Stimulated activated CD8-positive, alpha-beta memory T cell treated with anti-CD3 and anti-CD28 coated beads, Interleukin-7, amount 100 ng/mL, for 1 hour (primary cell): ENCODE data around the gene DHRS1.
A peak's percentile ranks its signal among the peaks of the same experiment; 100 is the strongest.

ENCODE experiments used
- DNase-seq, 2 donors: peaks; one replicate each; pipeline ENCODE4 v3.0.0-alpha.2; 2020; ENCODE audit warnings: low read depth in 2 of 2

Gene DHRS1

GRCh38 chr14:24299255-24300191 is at the start of gene DHRS1, which contains the start of gene NOP9:
TSS of gene DHRS1 (minus strand) at chr14:24299780. CDS start at chr14:24299106, 674 bp downstream.
TSS of gene NOP9 (plus strand) at chr14:24299850. CDS start at chr14:24299955, 105 bp downstream.
- DNase-seq, result peak; percentile 90 to 91

DNA sequence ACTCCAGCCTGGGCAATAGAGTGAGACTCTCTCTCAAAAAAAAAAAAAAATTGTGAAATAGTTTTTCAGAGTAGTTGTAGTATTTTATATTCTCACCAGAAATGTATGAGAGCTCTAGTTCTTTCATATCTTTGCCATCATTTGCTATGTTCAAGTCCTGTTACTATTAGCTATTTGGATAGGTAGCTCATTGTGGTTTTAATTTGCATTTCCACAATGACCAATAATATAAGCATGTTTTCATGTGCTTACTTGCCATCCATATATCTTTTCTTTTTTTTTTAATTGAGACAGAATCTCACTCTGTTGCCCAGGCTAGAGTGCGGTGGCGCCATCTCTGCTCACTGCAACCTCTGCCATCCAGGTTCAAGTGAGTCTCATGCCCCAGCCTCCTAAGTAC is 48.6 kb upstream of the DHRS1 start:
- DNase-seq, result no peak

DNA sequence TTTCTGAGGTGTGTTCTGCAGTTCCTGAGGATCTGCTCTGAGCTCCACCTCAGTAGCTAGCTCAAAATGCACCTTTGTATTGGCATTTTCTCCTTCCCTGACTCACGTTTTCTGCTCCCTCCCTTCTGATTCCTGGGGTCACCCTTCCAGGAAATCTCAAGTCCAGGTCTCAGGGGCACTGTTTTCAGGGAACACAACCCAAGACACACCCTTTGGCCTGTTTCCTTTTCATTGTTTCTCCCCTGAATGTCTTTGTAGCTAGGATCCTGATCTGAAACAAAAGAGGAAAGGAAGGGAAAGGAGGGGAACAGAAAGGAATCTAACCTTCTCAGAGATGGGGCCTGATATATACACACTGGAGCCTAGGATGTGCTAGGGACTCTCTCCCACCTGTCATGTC is 47.6 kb upstream of the DHRS1 start:
- DNase-seq, result no peak

GRCh38 chr14:24343795-24344660 is 44.4 kb upstream of the DHRS1 start:
- no peak for DNase-seq

DNA sequence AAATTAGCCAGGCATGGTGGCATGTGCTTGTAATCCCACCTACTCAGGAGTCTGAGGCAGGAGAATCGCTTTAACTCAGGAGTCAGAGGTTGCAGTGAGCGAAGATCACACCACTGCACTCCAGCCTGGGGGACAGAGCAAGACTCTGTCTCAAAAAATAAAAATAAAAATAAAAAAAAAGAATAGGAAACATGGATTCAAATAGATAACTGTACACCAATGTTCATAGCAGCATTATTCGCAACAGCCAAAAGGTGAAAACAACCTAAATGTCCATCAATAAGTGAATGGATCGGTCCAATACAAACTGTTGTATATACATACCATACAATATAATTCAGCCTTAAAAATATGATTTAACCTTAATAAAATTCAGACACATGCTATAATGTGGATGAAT is 43.3 kb upstream of the DHRS1 start:
- no peak for DNase-seq

GRCh38 chr14:24340606-24341005 is 41.0 kb upstream of the DHRS1 start:
- no peak for DNase-seq

DNA sequence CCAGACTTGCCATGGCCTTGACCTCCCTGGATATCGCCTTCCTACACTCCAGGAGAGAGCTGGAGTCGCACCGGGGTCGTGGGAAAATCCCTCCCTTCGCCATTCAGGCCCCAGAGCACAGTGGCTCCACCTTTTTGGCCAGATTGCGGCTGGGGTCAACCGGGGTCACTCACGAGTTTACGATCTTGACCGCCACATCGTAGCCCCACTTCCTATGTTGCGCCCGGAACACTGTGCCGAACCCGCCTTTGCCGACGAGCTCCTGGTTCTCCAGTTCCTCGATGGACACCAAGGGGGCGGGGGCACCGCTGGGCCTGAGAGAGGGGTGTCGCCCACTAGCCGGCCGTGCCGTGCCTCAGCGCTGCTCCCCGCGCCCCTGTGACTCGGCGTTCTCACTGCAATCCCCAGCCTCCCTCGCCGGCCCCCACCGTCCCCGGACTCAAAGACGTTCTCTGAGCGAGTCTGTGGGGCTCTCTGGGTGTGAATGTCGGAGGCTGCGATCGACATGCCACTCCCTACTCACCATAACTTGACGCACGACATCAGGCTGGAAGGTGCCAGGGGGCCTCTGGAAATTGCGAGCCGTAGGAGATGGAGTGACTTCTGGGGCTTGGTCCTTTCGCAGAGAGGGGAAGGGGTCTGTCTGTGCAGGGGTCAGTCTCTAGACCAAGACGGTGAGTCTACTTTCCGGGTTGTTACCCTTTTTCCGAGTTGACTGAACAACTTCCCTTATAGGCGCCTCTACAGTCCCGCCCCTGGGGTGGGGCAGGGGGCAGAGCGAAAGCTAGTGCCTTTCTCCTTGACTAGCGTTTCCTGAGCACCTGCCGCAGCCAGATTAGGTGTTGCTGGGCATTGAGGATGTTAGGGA is 39.9 kb upstream of the DHRS1 start, which contains the start of gene RIPK3:
TSS of gene RIPK3 (minus strand) at position 708 of the 868 bp plus-strand sequence. CDS start at position 543, 165 bp downstream.
- DNase-seq, result peak in 1 of 2 donors; percentile 51

DNA sequence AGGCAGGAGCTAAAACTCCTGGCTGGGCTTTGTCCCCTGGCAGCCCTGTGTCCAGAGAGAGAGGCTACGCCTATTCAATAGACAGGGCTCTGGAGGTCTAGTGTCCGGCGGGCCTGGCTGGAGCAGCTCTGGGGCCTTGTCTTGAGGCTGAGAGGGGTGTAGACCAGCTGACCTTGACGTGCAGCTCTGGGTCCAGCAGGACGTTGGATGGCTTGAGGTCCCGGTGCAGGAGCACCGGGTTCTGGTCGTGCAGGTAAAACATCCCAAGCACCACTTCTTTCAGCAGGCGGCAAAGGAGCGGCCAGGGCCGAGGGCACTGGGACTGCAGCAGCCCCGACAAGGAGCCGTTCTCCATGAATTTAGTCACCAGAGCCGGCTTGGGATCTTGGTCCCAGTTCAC is 39.3 kb upstream of the DHRS1 start:
- DNase-seq, result no peak

DNA sequence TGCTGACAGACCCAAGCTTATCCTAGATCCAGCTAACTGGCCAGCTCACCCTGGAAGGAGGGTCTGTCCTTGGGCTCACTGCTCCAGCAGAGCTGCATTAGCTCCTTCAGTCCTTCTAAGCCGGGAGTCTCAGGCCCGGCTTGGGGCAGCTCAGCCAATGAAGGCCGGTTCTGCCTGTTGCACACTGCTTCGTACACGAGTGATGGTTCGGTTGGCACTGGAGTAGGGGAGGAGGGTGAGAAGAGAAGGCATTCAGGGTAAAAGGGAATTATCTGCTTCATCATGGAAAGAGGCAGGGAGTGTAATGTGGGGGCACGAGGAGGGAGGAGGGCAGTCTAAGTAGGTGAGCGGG is 38.2 kb upstream of the DHRS1 start:
- DNase-seq, result no peak

- no peak for DNase-seq
Measured at GRCh38 chr14:24337144-24337823, 37.7 kb upstream of the DHRS1 start.

- no peak for DNase-seq
Measured at GRCh38 chr14:24335461-24336171, 36.0 kb upstream of the DHRS1 start.

DNA sequence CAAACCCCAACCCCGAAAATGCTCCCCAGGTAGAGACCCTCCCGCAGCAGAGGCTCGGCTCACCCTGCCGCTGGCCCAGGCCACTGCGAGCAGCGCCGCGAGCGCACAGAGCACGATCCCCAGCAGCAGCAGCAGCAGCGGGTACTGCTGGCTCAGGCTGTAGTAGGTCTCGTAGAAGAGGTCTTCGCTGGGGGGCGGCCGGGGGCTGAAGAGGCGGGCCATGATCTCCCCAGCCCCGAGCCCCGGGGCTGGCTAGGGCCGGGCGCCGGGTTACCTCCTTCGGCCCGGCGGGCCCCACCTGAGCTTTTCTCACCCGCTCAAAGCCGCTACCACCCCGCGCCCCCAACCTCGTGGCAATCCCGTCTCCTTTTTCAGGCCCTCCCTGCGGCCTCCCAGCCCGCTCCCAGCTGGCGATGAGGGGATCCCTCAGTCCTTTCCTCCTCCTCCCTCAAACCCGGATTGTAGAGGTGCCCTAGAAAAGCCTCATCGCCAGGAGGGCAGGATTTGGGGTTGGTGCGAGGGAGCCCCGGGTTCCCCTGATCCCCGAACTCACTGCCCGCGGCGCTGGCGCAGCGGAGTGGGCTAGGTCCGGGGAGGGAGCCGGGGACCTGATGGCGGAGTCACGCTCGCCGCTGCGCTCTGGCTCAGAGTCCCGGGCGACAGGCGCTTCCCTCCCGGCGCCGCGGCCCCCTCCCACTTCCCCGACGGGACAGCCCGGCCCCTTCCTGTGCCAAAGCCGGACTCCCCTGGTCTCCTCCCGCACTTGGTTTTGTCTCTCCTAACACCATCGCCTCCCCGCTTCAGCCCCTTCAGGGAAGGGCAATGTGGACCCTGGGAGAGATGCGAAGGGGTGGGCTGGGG is 35.1 kb upstream of the DHRS1 start, which contains the start of gene ADCY4:
TSS of gene ADCY4 (minus strand) at position 641 of the 861 bp plus-strand sequence. CDS start at position 222, 419 bp downstream.
- no peak for DNase-seq

DNA sequence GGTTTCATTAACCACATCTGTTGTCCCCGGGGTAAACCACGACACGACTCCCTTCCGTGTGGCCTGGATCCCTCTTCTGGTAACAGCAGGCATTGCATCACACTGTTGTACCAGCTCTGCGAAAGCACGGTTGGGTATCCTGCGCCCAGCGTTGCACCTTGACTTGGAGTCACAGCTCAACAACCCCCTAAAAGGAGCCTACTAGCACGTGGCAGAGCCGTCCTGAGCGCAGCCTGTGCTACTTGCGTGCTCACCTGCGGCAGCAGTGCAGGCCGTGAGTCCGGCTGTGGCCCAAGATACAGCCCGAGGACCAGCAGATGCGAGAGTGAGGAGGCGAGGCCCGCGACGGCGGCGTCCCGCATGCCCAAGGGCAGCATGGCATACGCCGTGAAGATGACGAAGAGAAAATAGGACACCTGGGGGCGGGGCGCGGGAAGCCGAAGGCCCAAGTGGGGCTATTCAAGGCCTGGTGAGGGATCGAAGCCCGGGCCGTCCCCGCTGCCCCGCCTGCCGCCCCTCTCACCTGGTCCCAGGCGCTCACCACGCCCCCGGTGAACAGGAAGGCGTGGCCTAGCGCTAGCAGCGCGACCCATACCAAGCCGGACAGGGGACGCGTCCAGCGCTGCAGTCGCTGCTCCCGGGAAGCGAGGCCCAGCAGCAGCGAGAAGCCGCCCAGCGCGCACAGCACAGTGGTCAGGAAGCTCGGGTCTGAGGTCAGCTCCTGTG is 32.9 kb upstream of the DHRS1 start:
- DNase-seq, result peak; percentile 59 to 65

GRCh38 chr14:24331731-24332267 is 32.2 kb upstream of the DHRS1 start:
- no peak for DNase-seq

DNA sequence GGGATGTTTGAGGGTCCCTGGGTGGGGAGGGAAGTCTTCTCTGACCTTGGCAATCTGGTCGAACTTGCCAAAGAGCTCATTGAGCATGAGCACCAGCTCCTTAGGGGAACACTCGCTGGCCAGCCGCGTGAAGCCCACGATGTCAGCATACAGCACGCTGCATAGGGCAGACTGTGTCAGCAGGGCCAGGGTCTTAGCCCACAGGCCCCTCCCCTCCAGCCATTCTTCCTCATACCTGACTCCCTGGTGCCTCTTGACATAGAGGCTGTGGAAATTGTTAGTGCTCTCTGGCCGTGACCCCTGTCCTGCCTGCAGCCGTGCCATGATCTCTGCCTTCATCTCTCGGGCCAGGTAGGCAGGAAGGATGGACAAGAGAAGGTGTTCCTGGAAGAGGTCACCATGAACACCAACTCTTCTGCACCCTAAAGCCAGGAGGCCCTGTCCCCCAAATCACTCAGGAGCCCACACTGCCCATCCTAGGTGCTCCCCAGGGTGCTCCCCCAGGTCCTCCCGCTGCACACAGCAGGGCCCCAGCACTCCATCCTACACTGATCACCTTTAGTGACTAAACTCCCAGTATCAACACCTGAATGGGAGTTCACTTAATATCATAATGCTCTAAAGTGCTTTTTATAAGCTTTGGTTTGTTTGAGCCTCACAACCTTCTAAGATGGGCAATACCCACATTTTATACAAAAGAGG is 31.5 kb upstream of the DHRS1 start:
- no peak for DNase-seq

DNA sequence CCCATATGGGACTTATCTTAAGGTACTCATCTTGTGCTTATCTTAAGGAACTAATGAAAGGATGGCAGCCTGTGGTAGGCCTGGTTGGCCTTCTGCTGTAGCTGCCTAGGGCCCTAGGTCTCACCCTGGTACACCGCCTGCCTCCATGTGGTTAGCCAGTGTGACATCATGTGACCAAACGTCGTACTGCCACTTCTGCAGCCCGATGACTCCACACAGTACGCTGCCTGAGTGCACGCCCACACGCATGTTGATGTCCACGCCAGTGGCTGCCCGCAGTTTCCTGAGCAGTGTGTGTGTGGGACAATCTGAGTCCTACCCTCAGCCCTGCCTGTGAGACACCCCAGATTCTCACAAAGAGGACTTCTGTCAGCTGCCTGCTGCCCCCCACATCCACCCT is 30.2 kb upstream of the DHRS1 start:
- peak; percentile 33 to 58 for DNase-seq

GRCh38 chr14:24329073-24329663 is 29.6 kb upstream of the DHRS1 start:
- DNase-seq, result no peak
